HepG2 (cell line): ENCODE data around the gene OSBP. TPM values are rescaled to one million over a fixed set of nuclear protein-coding genes. Genes with fewer than 3 reads are reported as not detected.

ENCODE experiments used
- ATF7-NPFF ChIP-seq: sonication (generic); formaldehyde crosslinking; IDR thresholded peaks from 2 replicates; pipeline ENCODE4 v1.8.1; 2023; ENCODE audit warnings: mild to moderate bottlenecking, low read depth, missing genetic modification reagents, moderate library complexity
- BRCA1 ChIP-seq: sonication (generic); formaldehyde crosslinking; IDR thresholded peaks from 2 replicates; pipeline ENCODE4 v1.4.0; 2020; ENCODE audit warnings: missing genetic modification reagents
- DMAP1 ChIP-seq: IDR thresholded peaks from 2 replicates; pipeline ENCODE4 v1.6.1; 2016
- ELF1 ChIP-seq: sonication (generic); formaldehyde crosslinking; IDR thresholded peaks from 2 replicates; pipeline ENCODE4 v1.4.0; 2020; ENCODE audit warnings: missing genetic modification reagents
- EZH2 ChIP-seq: conservative IDR thresholded peaks from 2 replicates; pipeline ENCODE4 v1.6.1; 2012; ENCODE audit warnings: mild to moderate bottlenecking, low read depth, low read length, moderate library complexity
- MIXL1 ChIP-seq: IDR thresholded peaks from 2 replicates; pipeline ENCODE4 v1.6.1; 2016
- POLR2G ChIP-seq: fragments of 200-400 bp; formaldehyde crosslinking; IDR thresholded peaks from 2 replicates; pipeline ENCODE4 v1.6.1; 2018; ENCODE audit warnings: mild to moderate bottlenecking, low read depth, low read length, moderate library complexity
- RNF219 ChIP-seq: sonication (generic); formaldehyde crosslinking; IDR thresholded peaks from 2 replicates; pipeline ENCODE4 v1.5.0; 2020; ENCODE audit warnings: mild to moderate bottlenecking, missing genetic modification reagents
- SP2 ChIP-seq: sonication (generic); formaldehyde crosslinking; IDR thresholded peaks from 2 replicates; pipeline ENCODE4 v1.5.1; 2020; ENCODE audit warnings: mild to moderate bottlenecking, missing genetic modification reagents
- ZFP37 ChIP-seq: sonication (generic); formaldehyde crosslinking; IDR thresholded peaks from 2 replicates; pipeline ENCODE4 v1.4.0; 2020; ENCODE audit warnings: missing genetic modification reagents, borderline replicate concordance
- ZNF205 ChIP-seq: IDR thresholded peaks from 2 replicates; pipeline ENCODE4 v1.6.1; 2018; ENCODE audit warnings: missing biosample characterization, missing genetic modification reagents
- ZNF224 ChIP-seq: sonication (generic); formaldehyde crosslinking; IDR thresholded peaks from 2 replicates; pipeline ENCODE4 v1.5.0; 2020; ENCODE audit warnings: mild to moderate bottlenecking, missing genetic modification reagents
- ZNF24 ChIP-seq: fragments of 450-650 bp; IDR thresholded peaks from 2 replicates; pipeline ENCODE4 v1.6.1; 2017; ENCODE audit warnings: antibody characterized with exemption, mild to moderate bottlenecking
- ZNF276 ChIP-seq: sonication (generic); formaldehyde crosslinking; IDR thresholded peaks from 2 replicates; pipeline ENCODE4 v1.4.0; 2020; ENCODE audit warnings: mild to moderate bottlenecking, low read depth, missing genetic modification reagents
- ZNF296 ChIP-seq: sonication (generic); formaldehyde crosslinking; conservative IDR thresholded peaks from 2 replicates; pipeline ENCODE4 v1.5.0; 2020; ENCODE audit warnings: mild to moderate bottlenecking, missing genetic modification reagents
- ZNF34 ChIP-seq: sonication (generic); formaldehyde crosslinking; IDR thresholded peaks from 2 replicates; pipeline ENCODE4 v1.4.0; 2020; ENCODE audit warnings: mild to moderate bottlenecking, missing genetic modification reagents, borderline replicate concordance
- ZNF503 ChIP-seq: sonication (generic); formaldehyde crosslinking; IDR thresholded peaks from 2 replicates; pipeline ENCODE4 v1.4.0; 2020; ENCODE audit warnings: missing genetic modification reagents
- ZNF562 ChIP-seq: sonication (generic); formaldehyde crosslinking; IDR thresholded peaks from 2 replicates; pipeline ENCODE4 v1.8.0; 2022; ENCODE audit warnings: missing genetic modification reagents, borderline replicate concordance
- ZNF570 ChIP-seq: sonication (generic); formaldehyde crosslinking; IDR thresholded peaks from 2 replicates; pipeline ENCODE4 v1.4.0; 2020; ENCODE audit warnings: mild to moderate bottlenecking, missing genetic modification reagents, borderline replicate concordance
- ZNF691 ChIP-seq: sonication (generic); formaldehyde crosslinking; IDR thresholded peaks from 2 replicates; pipeline ENCODE4 v1.4.0; 2020; ENCODE audit warnings: missing genetic modification reagents, low read depth, mild to moderate bottlenecking, borderline replicate concordance
- ZNF879 ChIP-seq: sonication (generic); formaldehyde crosslinking; IDR thresholded peaks from 2 replicates; pipeline ENCODE4 v1.8.1; 2023; ENCODE audit warnings: missing genetic modification reagents
- polyA plus RNA-seq, 8 experiments: library from polyadenylated mRNA; depleted of rRNA in 3 of 8; stranded (reverse) in 7 of 8; unstranded in 1 of 8; fragments of >200 nt; fragmentation: Illumina TruSeq in 4 of 8; extraction: Trizol in 4 of 8; gene quantifications; 2 replicates each; pipeline versions ENCODE4 v1.2.1 to v1.2.3, GENCODE V29; 2011 to 2016; ENCODE audit warnings: low read depth in 4 of 8, missing spikeins in 1 of 8, mixed read lengths in 1 of 8; ENCODE audit not compliant: insufficient read depth in 1 of 8
- total RNA-seq, 5 experiments: library from RNA; depleted of rRNA; stranded (reverse); fragments of >200 nt; fragmentation: Illumina TruSeq; extraction: Trizol; gene quantifications; 2 replicates each; pipeline ENCODE4 v1.2.3, GENCODE V29; 2016; ENCODE audit warnings: low read depth in 1 of 5

OSBP gene
- total and polyA plus RNA-seq, 2 of the 13 experiments (the other 11 are each of a cell fraction or from before 2014, with no cell fraction given) = 12.1 to 13.5 TPM

- TF ChIP-seq ZFP37 (no peak), ZNF570 (no peak), ZNF205 (no peak), ZNF562 (CRISPR knock-in tag) (no peak), SP2 (CRISPR knock-in tag) (no peak), ZNF691 (CRISPR knock-in tag) (no peak), ZNF224 (CRISPR knock-in tag) (no peak), ZNF503 (CRISPR knock-in tag) (peak; percentile 58; the same call in 1 of the 2 replicates), DMAP1 (CRISPR knock-in tag) (peak; percentile 22; the same call in 1 of the 2 replicates), EZH2 (no peak), ZNF34 (CRISPR knock-in tag) (no peak), POLR2G (no peak), MIXL1 (CRISPR knock-in tag) (no peak), BRCA1 (no peak), ZNF879 (CRISPR knock-in tag) (no peak), ELF1 (CRISPR knock-in tag) (no peak), ZNF24 (peak; percentile 97), ZNF276 (CRISPR knock-in tag) (no peak), ZNF296 (CRISPR knock-in tag) (no peak), ATF7-NPFF (no peak), RNF219 (CRISPR knock-in tag) (peak; percentile 21; the same call in 1 of the 2 replicates)
Observed at GRCh38 chr11:59556115-59556916, 59.3 kb downstream of the OSBP start (continued).
